Cardiac fibroblast (primary cell): ENCODE data around the gene ADGRV1.

Experiments used
- DNase-seq, 2 donors: peaks; one replicate each; pipeline versions ENCODE4 v3.0.0 to v3.0.0-alpha.2; 2010; ENCODE audit warnings: low read depth in 2 of 2
- H3K4me3 ChIP-seq, 2 donors: replicated peaks in 1 of 2; 1 replicate in 1 of 2; 2 replicates in 1 of 2; pipeline ENCODE4 v1.5.1; 2011; ENCODE audit warnings: low read depth in 2 of 2, low read length in 2 of 2, mild to moderate bottlenecking in 2 of 2, moderate library complexity in 1 of 2
- TF ChIP-seq, protein P1 (sequence below): IDR thresholded peaks from one replicate; pipeline ENCODE4 v1.5.1; 2011; ENCODE audit warnings: low read depth, mild to moderate bottlenecking, low read length, inconsistent platforms

ADGRV1 gene

DNA sequence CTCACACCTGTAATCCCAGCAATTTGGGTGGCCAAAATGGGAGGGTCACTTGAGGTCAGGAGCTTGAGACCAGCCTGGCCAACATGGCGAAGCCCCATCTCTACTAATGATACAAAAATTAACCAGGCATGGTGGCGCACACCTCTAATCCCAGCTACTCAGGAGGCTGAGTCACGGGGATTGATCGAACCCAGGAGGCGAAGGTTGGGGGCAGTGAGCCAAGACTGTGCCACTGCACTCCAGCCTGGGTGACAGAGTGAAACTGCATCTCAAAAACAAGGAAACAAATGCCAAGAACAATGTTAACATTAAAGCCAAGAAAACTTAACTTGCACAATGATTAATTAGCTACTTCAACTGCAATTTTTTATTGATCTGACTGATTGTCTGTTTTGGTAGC is 621.9 kb downstream of the ADGRV1 start:
- TF ChIP-seq, protein P1, sequence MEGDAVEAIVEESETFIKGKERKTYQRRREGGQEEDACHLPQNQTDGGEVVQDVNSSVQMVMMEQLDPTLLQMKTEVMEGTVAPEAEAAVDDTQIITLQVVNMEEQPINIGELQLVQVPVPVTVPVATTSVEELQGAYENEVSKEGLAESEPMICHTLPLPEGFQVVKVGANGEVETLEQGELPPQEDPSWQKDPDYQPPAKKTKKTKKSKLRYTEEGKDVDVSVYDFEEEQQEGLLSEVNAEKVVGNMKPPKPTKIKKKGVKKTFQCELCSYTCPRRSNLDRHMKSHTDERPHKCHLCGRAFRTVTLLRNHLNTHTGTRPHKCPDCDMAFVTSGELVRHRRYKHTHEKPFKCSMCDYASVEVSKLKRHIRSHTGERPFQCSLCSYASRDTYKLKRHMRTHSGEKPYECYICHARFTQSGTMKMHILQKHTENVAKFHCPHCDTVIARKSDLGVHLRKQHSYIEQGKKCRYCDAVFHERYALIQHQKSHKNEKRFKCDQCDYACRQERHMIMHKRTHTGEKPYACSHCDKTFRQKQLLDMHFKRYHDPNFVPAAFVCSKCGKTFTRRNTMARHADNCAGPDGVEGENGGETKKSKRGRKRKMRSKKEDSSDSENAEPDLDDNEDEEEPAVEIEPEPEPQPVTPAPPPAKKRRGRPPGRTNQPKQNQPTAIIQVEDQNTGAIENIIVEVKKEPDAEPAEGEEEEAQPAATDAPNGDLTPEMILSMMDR: no peak
- H3K4me3 ChIP-seq: no peak overlapping the region
- DNase-seq: no peak

- DNase-seq: peak; percentile 43 to 56
Measured at GRCh38 chr5:91182763-91183162, 624.2 kb downstream of the ADGRV1 start.

DNA sequence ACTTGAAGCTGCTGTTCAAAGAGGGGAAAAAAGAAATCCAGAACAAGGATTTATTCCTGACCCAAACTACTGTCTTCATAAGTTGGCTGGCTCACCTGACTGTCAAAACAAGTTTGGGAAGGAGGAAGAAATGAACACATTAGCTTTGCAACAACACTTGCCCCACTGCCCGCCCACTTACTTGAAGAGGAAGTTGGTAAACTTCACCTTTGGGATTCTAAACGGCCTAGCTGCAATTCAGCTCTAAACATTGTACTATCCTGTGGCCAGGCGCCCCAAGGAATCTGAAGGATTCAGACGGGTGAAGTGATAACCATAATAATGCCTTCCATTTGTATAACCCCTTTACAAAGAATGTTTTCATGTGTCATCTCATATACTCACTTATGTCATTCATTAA is 625.1 kb downstream of the ADGRV1 start:
- no peak for DNase-seq
- TF ChIP-seq, protein P1: no peak
- H3K4me3 ChIP-seq: no peak overlapping the region

More at GRCh38 chr5:91182763-91183162, 624.2 kb downstream of the ADGRV1 start:
- TF ChIP-seq, protein P1: peak; percentile 33
- no peak overlapping the region for H3K4me3 ChIP-seq

- no peak for DNase-seq
- no peak overlapping the region for H3K4me3 ChIP-seq
- TF ChIP-seq, protein P1: no peak
Measured at GRCh38 chr5:91186101-91186500, 627.5 kb downstream of the ADGRV1 start.

DNA sequence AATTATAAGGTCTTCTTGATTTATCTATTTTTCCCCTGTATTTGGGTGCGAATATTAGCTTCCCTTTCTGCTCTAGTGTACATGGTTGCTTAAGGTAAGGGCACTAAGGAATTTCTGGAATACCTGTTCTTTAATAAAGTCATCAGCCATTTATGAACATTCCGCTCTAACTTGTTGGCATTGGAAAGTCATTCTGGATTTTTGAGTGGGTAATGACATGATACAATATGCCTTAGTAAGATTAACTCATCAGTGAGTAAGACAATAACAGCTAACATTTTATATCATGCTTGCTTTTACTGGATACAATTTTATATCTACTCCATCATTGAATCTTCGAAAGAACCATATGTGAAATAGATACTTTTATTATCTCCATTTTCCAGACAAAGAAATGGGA is 628.4 kb downstream of the ADGRV1 start:
- no peak for DNase-seq
- H3K4me3 ChIP-seq: no peak overlapping the region
- TF ChIP-seq, protein P1: no peak

GRCh38 chr5:91188755-91189154 is 630.2 kb downstream of the ADGRV1 start:
- TF ChIP-seq, protein P1: no peak
- no peak overlapping the region for H3K4me3 ChIP-seq
- no peak for DNase-seq
